HL-60/S4 treated with phorbol 12-myristate 13-acetate at 8.2 ng/mL for 4 days and 3 days (cell line): Measurements from ENCODE around the gene CYP27C1.
"Not testable (repeated sequence)": the region's sequence is repeated elsewhere in the genome, so short reads cannot be mapped to it uniquely, and the experiment has no call there.

Experiments used
- in situ Hi-C: fragments of 300-500 bp; cut with MboI; formaldehyde crosslinking; loops from 2 replicates; pipeline ENCODE4 v1.15.0; 2022; ENCODE audit warnings: low sequenced_read_pairs

The CYP27C1 gene

DNA sequence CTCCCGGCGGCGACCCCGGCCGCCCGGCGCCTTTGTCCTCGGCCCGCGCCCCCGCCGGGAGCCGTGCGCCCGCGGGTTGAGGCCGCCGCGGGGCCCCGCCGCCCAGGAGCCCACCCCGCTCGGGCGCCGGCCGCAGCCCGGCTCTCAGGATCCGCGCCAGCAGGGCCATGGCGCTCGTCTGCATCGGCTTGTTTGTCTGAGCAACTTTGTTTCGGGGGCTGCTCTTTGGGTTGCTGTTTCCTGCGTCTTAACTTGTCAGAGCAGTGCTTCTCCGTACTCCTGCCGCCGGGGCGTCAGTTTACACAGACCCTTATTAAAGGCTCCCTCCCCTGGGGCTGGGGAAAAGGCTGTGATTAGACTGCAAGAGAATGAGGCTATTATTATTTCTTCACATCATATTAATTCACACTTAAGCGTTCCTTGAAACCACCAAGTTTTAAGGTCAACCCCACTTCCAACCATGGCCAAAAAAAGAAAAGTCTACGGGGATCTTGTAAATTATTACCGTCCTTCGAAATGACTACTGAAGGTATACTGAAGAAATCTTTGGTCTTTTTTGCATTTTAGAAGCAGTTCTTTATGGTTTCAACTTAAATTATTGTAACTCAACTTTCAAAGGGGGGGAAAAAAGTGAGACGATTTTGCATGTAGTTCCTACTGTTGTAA is at the start of gene CYP27C1:
TSS of gene CYP27C1 (minus strand) at position 198 of the 666 bp plus-strand sequence. CDS start at position 169, 29 bp downstream.
- in situ Hi-C loops = no loop called here

- in situ Hi-C loops = no loop called here
These were observed 41.8 kb upstream of the CYP27C1 start for GRCh38 chr2:127261804-127262406.

DNA sequence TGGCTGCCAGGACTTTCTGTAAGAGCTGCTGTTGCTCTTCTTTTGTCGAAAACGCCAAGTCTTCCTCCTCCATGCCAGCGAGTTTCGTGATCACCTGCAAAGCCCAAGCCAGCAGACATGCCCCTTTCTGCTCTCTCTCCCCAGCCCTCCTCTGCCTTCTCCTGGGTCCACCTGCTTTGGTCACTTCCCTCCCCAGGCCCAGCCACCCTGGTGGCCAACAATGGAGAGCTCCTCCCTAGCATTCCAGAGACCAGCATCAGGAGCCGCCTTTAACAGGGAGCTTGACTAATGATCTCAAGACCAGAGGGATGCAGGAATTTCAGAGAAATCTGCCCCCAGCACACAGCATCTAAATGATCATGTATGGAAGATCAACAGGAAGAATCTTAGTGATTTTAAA is 39.3 kb upstream of the CYP27C1 start:
- in situ Hi-C loops = no loop called here

DNA sequence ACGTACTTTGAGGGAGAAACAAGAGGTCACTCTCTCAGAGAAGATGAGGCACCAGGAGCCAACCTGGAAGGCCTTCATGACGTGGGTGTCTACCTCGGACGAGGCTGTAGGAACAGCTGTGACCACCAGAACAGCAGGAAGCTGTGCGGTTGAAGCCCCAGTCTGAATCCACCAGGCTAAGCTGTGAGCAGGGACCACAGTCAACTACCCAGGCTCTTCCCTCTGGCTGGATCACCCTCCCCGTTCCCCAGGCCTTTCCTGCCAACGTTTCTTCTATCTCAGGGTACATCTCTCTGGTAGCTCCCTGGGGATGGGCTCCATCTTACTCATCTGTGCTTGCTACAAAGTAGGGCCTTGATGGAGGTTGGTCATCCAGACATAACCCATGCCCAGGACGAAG is 36.8 kb upstream of the CYP27C1 start:
- in situ Hi-C loops = no loop called here

DNA sequence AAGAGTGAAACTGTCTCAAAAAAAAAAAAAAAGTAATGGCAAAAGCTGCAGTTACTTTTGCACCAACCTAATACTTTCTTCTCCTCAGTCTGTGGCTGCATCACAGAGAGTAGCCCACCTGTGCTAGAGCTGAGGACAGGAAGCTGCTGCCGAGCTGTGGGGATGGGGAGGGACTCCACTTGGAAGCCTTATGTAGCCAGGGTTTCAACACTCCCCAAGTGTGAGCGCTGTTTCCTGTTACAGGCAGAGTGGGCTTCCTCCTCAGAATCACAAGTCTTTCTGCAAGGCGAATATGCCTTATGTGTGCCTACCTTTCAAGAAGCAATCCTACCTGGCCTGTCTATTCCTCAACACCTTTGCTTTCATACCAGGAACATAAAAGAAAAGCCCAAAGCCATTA is 36.3 kb upstream of the CYP27C1 start:
- in situ Hi-C loops = no loop called here

GRCh38 chr2:127255721-127256120 is 35.6 kb upstream of the CYP27C1 start:
- in situ Hi-C loops = no loop called here

DNA sequence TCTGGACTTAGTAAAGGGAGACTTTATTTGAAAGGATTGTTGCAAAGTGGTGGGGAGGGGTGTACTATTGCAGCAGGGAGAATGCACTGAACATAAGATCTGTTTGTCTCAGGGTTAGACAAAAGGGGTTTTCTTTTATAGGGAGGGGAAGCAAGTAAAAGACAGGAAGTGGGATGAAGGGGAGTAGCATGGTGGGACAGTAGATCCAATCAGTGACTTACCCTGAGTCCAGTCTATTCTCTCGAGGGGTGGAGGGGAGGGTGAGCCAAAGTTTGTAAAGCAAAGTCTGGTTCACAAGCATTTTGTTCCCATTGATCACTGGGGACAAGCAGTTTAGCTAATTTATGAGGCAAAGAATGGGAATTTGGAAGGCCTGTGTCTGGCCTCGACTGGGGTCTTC is 35.0 kb upstream of the CYP27C1 start:
- in situ Hi-C loops = no loop called here

GRCh38 chr2:127254386-127254981 is 34.4 kb upstream of the CYP27C1 start:
- in situ Hi-C loops = no loop called here

DNA sequence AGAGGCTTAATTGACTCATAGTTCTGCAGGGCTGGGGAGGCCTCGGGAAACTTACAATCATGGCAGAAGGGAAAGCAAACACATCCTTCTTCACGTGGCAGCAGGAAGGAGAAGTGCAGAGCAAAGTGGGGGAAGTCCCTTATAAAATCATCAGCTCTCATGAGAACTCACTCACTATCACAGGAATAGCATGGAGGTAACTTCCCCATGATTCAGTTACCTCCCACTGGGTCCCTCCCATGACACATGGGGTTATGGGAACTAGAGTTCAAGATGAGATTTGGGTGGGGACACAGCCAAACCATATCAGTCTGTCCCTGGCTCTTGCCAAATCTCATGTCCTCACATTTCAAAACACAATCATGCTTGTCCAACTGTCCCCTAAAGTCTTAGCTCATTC is 21.1 kb upstream of the CYP27C1 start:
- in situ Hi-C loops = not testable (repeated sequence)

- in situ Hi-C loops = no loop called here
These were observed 19.3 kb upstream of the CYP27C1 start for GRCh38 chr2:127239395-127239794.

- in situ Hi-C loops = not testable (repeated sequence)
These were observed 17.7 kb upstream of the CYP27C1 start for GRCh38 chr2:127237768-127238167.

- in situ Hi-C loops = no loop called here
These were observed 15.1 kb upstream of the CYP27C1 start for GRCh38 chr2:127235082-127235702.

- in situ Hi-C loops = no loop called here
These were observed 13.6 kb upstream of the CYP27C1 start for GRCh38 chr2:127233710-127234109.

- in situ Hi-C loops = no loop called here
These were observed 11.2 kb upstream of the CYP27C1 start for GRCh38 chr2:127231130-127231865.

DNA sequence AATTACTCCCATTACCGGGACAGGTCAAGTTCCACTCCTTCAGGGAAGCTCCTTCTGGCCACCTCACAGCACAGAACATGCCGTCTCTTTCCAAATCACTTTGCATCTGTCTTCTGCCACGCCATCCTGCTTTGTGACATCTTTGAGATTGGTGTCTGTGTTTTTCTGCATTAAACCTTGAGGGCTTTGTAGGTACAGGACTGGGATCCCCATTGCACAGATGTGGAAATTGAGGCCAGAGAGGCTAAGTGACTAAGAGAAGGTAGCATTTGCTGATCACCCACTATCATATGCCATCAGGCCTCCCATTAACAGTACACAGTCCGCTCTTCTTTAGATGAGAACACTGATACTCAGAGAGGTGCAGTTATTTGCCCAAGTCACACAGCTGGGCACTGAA is 9.5 kb upstream of the CYP27C1 start:
- in situ Hi-C loops = no loop called here

GRCh38 chr2:127228102-127228501 is 8.0 kb upstream of the CYP27C1 start:
- in situ Hi-C loops = no loop called here

DNA sequence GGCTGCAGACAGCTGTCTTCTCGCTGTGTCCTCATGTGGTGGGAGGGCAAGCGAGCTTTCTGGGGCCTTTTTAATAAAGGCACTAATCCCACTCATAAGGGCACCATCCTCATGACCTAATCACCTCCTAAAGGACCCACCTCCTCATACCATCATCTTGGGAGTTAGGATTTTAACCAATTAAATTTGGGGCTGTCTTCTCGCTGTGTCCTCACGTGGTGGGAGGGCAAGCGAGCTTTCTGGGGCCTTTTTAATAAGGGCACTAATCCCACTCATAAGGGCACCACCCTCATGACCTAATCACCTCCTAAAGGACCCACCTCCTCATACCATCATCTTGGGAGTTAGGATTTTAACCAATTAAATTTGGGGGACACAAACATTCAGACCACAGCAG is 7.2 kb upstream of the CYP27C1 start:
- in situ Hi-C loops = not testable (repeated sequence)

GRCh38 chr2:127226520-127227263 is 6.6 kb upstream of the CYP27C1 start:
- in situ Hi-C loops = no loop called here

DNA sequence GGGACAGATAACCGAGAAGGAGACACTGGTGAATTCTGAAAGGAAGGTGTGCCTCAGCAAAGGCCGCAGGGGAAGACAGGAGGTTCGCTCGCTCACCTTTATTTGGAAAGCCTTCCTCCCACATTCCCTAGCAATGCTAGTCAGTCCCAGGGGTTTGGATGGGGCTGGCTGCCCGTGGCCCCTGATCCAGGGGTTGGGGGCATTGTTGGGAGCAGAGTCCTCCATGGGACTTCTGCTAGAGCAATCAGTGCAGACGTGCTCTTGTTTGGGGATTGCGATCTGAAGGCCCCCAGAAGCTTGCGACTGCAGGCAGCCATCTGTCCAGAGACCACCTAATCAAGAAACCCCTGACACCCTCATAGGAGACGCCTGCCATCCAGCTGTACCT is 6.0 kb upstream of the CYP27C1 start:
- in situ Hi-C loops = no loop called here

DNA sequence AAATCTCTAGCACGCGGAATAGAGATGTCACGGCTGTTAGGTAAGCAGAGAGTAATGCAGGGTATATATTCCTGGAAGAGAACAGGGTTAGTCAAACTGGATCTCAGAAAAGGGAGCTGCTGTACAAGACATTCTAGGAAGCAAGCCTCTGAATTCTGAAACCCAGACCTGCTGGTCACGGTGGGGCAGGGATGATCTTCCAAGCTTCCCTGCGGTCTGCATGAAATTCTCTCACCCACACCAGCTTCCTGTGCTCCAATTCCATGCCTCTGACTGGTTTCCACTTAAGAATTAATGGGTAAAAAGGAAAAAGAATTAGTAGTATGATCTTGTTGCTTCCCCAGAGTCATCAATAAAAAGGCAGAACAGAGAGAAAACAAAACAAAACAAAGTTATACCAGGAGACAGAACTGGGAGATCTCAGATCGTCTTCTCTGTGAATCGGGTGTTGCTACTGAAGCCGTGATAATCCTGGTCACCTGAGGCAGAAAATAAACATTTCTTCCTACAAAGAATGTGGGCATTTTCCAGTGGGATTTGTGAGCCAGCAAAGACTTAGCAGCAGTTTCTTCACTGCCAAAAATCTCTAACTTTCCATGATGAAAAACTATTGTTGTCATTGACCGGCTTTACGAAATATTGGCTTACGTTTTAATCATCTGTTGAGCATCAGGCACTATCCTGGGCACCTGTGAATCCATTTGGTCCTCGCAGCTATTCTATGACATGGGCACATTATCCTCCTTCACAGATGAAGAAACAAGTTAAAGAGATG is 5.3 kb upstream of the CYP27C1 start:
- in situ Hi-C loops = no loop called here
